Heart left ventricle (tissue), 13 donors: ENCODE measurements around the gene LRRC58.

Experiments used
- CTCF ChIP-seq, 12 donors: fragments of 200-600 bp; sonication (generic) in 4 of 12; IDR thresholded peaks; one replicate each; pipeline versions ENCODE4 v1.5.0 to v1.8.0; 2018 to 2022; ENCODE audit warnings: antibody characterized with exemption in 12 of 12, mild to moderate bottlenecking in 5 of 12
- POLR2A ChIP-seq, 2 donors: fragments of 450-650 bp; IDR thresholded peaks; one replicate each; pipeline ENCODE4 v1.6.1; 2017; ENCODE audit warnings: antibody characterized with exemption in 2 of 2, mild to moderate bottlenecking in 2 of 2, moderate library complexity in 2 of 2
- donor health status: ischemic (EF 13 %, LVEDD 7.1; RV severe dilation, severe dysfunction).
- donor health status: DM: no; HTN: yes; CAD: no.
- donor health status: DM: no; HTN: no; CAD: no.
- donor health status: ischemic (EF 25% LVEDD 6.9; RV normal size, moderate dysfunction).
- donor health status: ischemic (EF 25% LVEDD 5.7; RV mildly dilated, moderate dysfunction).
- donor health status: ischemic (EF 35%, LVEDD 5.7; RV mildly dilated, moderate dysfunction).
- donor health status: nonischemic (EF 11% LVEDD 7.7; RV severe dilation, severe dysfunction).
- donor health status: DM: yes; HTN: yes; CAD: no.
- donor health status: PGD.
- donor health status: ischemic (EF 29% LVEDD 5.4; RV normal size, mild dysfunction).
- donor health status: nonischemic (EF 23%, LVEDD 6.1; RV moderate dilation, normal function).

DNA sequence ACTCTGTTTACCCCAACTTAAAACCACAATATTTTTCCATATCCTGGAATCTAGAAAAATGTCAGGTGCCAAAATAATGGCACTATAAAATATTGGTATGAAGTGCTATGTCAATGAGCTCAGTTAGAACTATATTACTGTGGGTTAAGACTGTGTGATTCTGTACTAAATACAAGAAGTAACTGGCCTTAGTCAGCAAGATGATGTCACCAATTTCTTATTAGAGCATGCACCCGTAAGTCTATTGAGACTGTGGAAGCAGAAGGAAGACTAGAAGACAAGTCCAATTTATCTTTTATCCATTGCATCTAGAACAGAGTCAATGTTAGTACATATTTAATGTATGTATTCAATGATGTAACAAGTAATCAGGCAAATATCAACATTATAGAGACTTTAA lies 25.0 kb downstream of the LRRC58 start:
- TF ChIP-seq CTCF (IDR thresholded peaks at IDR 0.05) (no peak), POLR2A (IDR thresholded peaks at IDR 0.05) (no peak)
